Natural killer cell treated with Interleukin-12 subunit alpha and Interleukin-12 subunit beta and Interleukin-15 and Interleukin-18, amount 100 ng/mL, for 72 hours (primary cell): ENCODE results near the gene SUSD6. TPM values are rescaled to one million over a fixed set of nuclear protein-coding genes. Genes with fewer than 3 reads are reported as not detected.
"Not testable (repeated sequence)": the region's sequence is repeated elsewhere in the genome, so short reads cannot be mapped to it uniquely, and the experiment has no call there.

Experiments
- ATAC-seq, 2 donors: fragments of 150-1000 bp; cut with Tn5 transposase in 1 of 2; sonication (Bioruptor Pico), chemical (Tn5 transposase) in 1 of 2; 2 replicates each; pipeline ENCODE4 v1.10.0; 2021
- DNase-seq: peaks from one replicate; pipeline ENCODE4 v3.0.0; 2022; ENCODE audit warnings: low spot score
- H3K27ac Mint-ChIP-seq, 2 donors: 1 replicate in 1 of 2; 2 replicates in 1 of 2; pipeline ENCODE4 v1.8.0; 2022; ENCODE audit warnings: mixed read lengths in 2 of 2, mild to moderate bottlenecking in 1 of 2, moderate library complexity in 1 of 2
- H3K27me3 Mint-ChIP-seq, 2 donors: 1 replicate in 1 of 2; 2 replicates in 1 of 2; pipeline ENCODE4 v1.8.0; 2022; ENCODE audit warnings: mixed read lengths in 2 of 2
- H3K36me3 Mint-ChIP-seq: one replicate; pipeline ENCODE4 v1.8.0; 2022; ENCODE audit warnings: mixed read lengths
- H3K4me1 Mint-ChIP-seq, 2 donors: 1 replicate in 1 of 2; 2 replicates in 1 of 2; pipeline ENCODE4 v1.8.0; 2022; ENCODE audit warnings: low read depth in 2 of 2, mixed read lengths in 2 of 2, mild to moderate bottlenecking in 1 of 2
- H3K4me3 Mint-ChIP-seq: one replicate; pipeline ENCODE4 v1.8.0; 2022; ENCODE audit warnings: mixed read lengths
- H3K9me3 Mint-ChIP-seq: 2 replicates; pipeline ENCODE4 v1.8.0; 2022; ENCODE audit warnings: mixed read lengths
- total RNA-seq, 2 donors: library from RNA; stranded (reverse); gene quantifications; one replicate each; pipeline ENCODE4 v1.2.3, GENCODE V29; 2022

Gene SUSD6
- total RNA-seq, 2 donors from 2014 or later = 111 to 139 TPM

DNA sequence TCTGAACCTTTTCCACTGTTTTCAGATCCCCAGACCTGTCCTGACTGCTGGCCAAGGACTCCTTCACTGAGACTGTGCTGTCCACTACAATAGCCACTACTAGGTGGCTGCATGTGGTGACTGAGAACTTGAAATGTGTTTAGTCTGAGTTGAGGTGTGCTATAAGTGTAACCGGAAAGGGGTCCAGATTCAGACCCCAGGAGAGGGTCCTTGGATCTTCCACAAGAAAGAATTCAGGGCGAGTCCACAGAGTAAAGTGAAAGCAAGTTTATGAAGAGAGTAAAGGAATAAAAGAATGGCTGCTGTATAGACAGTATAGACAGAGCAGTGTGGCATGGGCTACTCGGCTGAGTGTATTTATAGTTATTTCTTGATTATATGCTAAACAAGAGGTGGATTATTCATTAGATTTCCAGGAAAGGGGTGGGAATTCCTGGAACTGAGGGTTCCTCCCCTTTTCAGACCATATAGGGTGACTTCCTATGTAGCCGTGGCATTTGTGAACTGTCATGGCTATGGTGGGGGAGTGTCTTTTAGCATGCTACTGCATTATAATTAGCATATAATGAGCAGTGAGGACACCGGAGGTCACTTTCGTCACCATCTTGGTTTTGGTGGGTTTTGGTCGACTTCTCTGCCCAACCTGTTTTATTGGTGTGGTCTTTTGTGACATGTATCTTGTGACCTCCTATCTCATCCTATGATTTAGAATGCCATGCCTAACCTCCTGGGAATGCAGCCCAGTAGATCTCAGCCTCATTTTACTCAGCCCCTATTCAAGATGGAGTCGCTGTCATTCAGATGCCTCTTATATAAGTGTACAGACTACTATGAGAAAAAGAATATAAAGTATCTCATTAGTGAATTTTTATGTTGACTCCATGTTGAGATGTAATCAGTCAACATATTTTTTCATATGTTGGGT, 85.5 kb downstream of the SUSD6 start:
- peak; percentile 73 for DNase-seq
- H3K4me3 Mint-ChIP-seq = peak overlapping the region; percentile 74
- H3K4me1 Mint-ChIP-seq = peaks cover 77 to 84% of the 10 kb centered on the region in 2 donors

GRCh38 chr14:69698572-69698971, 87.2 kb downstream of the SUSD6 start:
- Mint-ChIP-seq H3K27ac (peak overlapping the region; percentile 73 to 87), H3K4me1 (peaks cover 76 to 87% of the 10 kb centered on the region in 2 donors), H3K27me3 (no peaks in the 10 kb centered on the region), H3K36me3 (no peaks in the 10 kb centered on the region), H3K4me3 (peak overlapping the region; percentile 7), H3K9me3 (no peaks in the 10 kb centered on the region)
- ATAC-seq = no peak
- no peak for DNase-seq

More for the DNA sequence above, 85.5 kb downstream of the SUSD6 start:
- peak; percentile 91 to 92 for ATAC-seq
- Mint-ChIP-seq H3K27me3 (no peaks in the 10 kb centered on the region), H3K27ac (peak overlapping the region; percentile 73 to 87), H3K9me3 (no peaks in the 10 kb centered on the region), H3K36me3 (no peaks in the 10 kb centered on the region)

DNA sequence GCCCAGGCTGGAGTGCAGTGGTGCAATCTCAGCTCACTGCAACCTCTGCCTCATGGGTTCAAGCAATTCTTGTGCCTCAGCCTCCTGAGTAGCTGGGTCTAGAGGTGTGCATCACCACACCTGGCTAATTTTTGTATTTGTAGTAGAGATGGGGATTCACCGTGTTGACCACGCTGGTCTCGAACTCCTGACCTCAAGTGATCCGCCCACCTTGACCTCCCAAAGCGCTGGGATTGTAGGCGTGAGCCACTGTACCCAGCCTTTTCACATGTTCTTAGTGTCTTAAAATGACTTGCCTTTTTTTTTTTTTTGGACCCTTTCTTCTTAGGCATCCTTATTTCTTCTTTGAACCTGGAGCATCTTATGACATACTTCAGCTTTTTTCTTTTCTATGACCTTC, 87.8 kb downstream of the SUSD6 start:
- peaks cover 76 to 86% of the 10 kb centered on the region in 2 donors for H3K4me1 Mint-ChIP-seq
- not testable (repeated sequence) for H3K9me3 Mint-ChIP-seq, ATAC-seq, H3K27me3 Mint-ChIP-seq, DNase-seq, H3K36me3 Mint-ChIP-seq
- H3K27ac Mint-ChIP-seq = peak overlapping the region; percentile 73 to 87
- H3K4me3 Mint-ChIP-seq = peak overlapping the region; percentile 7

GRCh38 chr14:69699748-69700303, 88.4 kb downstream of the SUSD6 start:
- peak overlapping the region; percentile 73 to 87 for H3K27ac Mint-ChIP-seq
- H3K36me3 Mint-ChIP-seq = peaks cover 7% of the 10 kb centered on the region
- ATAC-seq = no peak
- no peaks in the 10 kb centered on the region for H3K9me3 Mint-ChIP-seq
- no peak for DNase-seq
- no peak overlapping the region for H3K4me3 Mint-ChIP-seq
- H3K27me3 Mint-ChIP-seq = no peaks in the 10 kb centered on the region
- peaks cover 78 to 84% of the 10 kb centered on the region in 2 donors for H3K4me1 Mint-ChIP-seq

DNA sequence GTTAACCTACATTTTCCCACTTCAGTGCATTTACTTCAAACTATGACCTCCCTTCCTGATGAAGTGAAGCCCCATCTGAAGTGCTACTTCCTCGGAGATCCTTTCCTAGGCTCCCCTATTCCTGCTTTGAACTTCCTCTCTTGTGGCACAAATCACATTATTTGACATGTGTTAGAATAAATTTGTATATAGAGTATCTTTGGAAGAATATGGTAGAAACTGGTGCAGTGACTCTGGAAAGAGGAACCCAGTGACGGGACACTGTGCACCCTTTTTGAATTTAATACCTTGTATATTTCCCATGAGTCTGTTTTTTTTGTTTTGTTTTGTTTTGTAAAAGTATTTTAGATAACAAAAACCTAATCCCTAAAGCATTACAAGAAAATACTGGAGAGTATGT, 89.2 kb downstream of the SUSD6 start:
- Mint-ChIP-seq H3K27me3 (no peaks in the 10 kb centered on the region), H3K36me3 (peaks cover 7% of the 10 kb centered on the region), H3K4me1 (peaks cover 78 to 83% of the 10 kb centered on the region in 2 donors), H3K9me3 (no peaks in the 10 kb centered on the region), H3K27ac (peak overlapping the region; percentile 64 to 79), H3K4me3 (peak overlapping the region; percentile 40)
- DNase-seq (no peak), ATAC-seq (no peak)

DNA sequence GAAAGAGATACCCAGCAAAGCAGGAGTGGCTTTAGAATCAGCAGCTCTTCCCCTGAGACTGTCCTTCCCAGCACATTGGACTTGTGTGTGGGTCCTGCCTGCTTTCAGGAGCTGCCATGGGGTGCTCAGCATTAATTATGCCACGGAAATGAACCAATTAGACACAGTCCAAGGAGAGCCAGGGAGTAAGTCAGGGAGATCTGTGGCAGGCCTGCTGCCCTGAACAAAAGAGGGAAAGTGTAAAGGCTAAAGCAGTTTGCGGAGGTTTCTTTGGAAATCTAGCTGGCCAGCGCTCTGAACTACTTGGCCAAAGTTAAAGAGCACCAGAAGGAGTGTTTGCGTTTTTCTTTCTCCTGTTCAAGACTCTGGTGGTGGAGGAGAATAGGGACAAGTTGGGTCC, 89.9 kb downstream of the SUSD6 start:
- Mint-ChIP-seq H3K27me3 (no peaks in the 10 kb centered on the region), H3K4me3 (no peak overlapping the region), H3K36me3 (peaks cover 7% of the 10 kb centered on the region), H3K27ac (peak overlapping the region; percentile 64 to 79), H3K9me3 (no peaks in the 10 kb centered on the region), H3K4me1 (peaks cover 75 to 77% of the 10 kb centered on the region in 2 donors)
- ATAC-seq (no peak), DNase-seq (no peak)

- no peak for DNase-seq
- H3K27me3 Mint-ChIP-seq = no peaks in the 10 kb centered on the region
- H3K36me3 Mint-ChIP-seq = peaks cover 10% of the 10 kb centered on the region
- H3K27ac Mint-ChIP-seq = peak overlapping the region; percentile 64 to 79
- H3K4me1 Mint-ChIP-seq = peaks cover 71 to 76% of the 10 kb centered on the region in 2 donors
- H3K4me3 Mint-ChIP-seq = peak overlapping the region; percentile 17
- peak; percentile 67 to 80 for ATAC-seq
- H3K9me3 Mint-ChIP-seq = no peaks in the 10 kb centered on the region
These were observed 90.5 kb downstream of the SUSD6 start for GRCh38 chr14:69701857-69702256.

DNA sequence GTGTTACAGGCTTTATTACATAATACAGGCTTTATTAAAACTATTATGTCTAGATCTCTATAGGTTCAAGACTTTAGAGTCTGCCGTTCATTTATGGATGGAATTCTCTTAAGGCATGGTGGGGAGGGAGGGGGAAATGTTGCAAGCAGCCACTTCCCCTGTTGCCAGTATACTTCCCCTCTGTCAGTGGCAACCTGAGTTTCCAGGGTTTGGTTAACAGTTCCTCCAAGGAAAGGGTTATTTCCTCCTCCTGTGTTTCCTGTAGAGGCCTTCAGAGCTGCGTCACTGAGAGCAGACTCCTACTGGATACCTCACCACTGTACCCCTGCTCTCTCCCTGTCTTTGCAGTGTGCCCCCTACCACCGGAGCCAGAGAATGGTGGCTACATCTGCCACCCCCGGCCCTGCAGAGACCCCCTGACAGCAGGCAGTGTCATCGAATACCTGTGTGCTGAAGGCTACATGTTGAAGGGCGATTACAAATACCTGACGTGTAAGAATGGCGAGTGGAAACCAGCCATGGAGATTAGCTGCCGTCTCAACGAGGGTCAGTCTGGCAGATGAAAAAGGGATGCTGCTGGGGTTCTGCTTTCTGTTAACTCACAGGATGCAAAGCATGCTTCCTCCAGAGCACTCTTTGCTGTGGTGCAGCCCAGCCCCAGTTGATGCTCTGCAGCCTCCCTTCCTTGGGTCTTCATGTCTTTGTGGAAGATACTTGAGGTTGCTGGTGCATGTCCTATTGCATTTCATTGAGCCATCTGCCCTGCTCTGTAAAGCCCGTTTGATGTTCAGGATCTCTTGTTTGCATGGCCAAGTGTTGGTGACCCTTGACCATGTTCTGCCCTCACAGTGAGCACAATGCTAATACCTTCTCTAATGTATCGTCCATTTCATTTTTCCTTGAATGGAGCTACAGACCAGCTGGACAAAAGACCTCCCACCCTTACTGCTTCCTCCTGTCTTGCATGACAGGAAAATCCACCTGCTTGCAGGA, 91.9 kb downstream of the SUSD6 start:
- Mint-ChIP-seq H3K4me1 (peaks cover 67 to 72% of the 10 kb centered on the region in 2 donors), H3K4me3 (peak overlapping the region; percentile 69), H3K27me3 (no peaks in the 10 kb centered on the region), H3K27ac (peak overlapping the region; percentile 64 to 79), H3K9me3 (no peaks in the 10 kb centered on the region), H3K36me3 (peaks cover 15% of the 10 kb centered on the region)
- DNase-seq = no peak
- ATAC-seq = peak in 1 of 2 donors; percentile 34

DNA sequence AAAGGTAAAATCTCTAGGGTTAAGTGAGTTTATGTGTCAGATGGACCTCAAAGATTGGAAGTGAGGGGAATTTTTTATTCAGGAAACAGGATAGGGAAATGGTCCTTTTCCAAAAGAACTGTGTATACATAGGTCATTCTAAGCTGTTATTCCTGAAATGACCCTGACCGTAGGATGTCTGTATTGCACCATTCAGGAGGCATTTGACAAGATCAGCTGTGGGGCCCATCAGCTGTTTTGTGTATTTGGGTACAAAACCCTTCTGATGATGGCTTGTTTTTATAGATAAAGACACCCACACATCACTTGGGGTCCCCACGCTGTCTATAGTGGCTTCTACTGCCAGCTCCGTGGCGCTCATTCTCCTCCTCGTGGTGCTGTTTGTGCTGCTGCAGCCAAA, 92.9 kb downstream of the SUSD6 start:
- H3K27ac Mint-ChIP-seq = peak overlapping the region; percentile 64 to 79
- H3K9me3 Mint-ChIP-seq = no peaks in the 10 kb centered on the region
- H3K4me1 Mint-ChIP-seq = peaks cover 67 to 68% of the 10 kb centered on the region in 2 donors
- DNase-seq (no peak), ATAC-seq (no peak)
- peaks cover 15% of the 10 kb centered on the region for H3K36me3 Mint-ChIP-seq
- no peak overlapping the region for H3K4me3 Mint-ChIP-seq
- H3K27me3 Mint-ChIP-seq = no peaks in the 10 kb centered on the region

DNA sequence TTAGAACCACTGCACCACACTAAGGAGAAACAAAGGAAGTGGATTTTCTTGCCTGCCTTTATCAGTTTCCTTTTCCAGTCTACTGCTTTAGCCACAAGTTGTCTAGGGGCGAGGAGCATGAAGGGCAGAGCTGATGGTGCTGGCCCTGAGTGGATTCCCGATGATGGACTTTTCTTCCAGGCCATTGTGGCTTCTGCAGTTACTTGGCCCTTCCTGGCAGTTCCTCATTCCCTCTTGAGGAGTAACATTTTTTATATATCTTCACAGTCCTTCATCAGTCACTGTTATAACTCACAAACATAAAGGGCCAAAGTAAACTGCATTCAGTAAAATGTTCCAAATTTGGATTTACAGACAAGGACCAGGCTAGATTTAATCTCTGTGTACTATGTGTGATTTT, 94.3 kb downstream of the SUSD6 start:
- Mint-ChIP-seq H3K27ac (peak overlapping the region; percentile 64 to 81), H3K9me3 (no peaks in the 10 kb centered on the region), H3K36me3 (peaks cover 23% of the 10 kb centered on the region), H3K27me3 (no peaks in the 10 kb centered on the region), H3K4me1 (peaks cover 64 to 66% of the 10 kb centered on the region in 2 donors), H3K4me3 (no peak overlapping the region)
- no peak for DNase-seq
- ATAC-seq = no peak

- Mint-ChIP-seq H3K9me3 (no peaks in the 10 kb centered on the region), H3K36me3 (peaks cover 29% of the 10 kb centered on the region), H3K4me3 (no peak overlapping the region), H3K27me3 (no peaks in the 10 kb centered on the region), H3K4me1 (peaks cover 58 to 65% of the 10 kb centered on the region in 2 donors), H3K27ac (peak overlapping the region in 1 of 2 donors; percentile 100)
- DNase-seq = no peak
- no peak for ATAC-seq
These were observed 96.7 kb downstream of the SUSD6 start for GRCh38 chr14:69708049-69708448.

- no peaks in the 10 kb centered on the region for H3K27me3 Mint-ChIP-seq
- H3K27ac Mint-ChIP-seq = peak overlapping the region; percentile 100
- DNase-seq (no peak), ATAC-seq (peak; percentile 52 to 70)
- peaks cover 58 to 64% of the 10 kb centered on the region in 2 donors for H3K4me1 Mint-ChIP-seq
- H3K4me3 Mint-ChIP-seq = no peak overlapping the region
- peaks cover 26% of the 10 kb centered on the region for H3K36me3 Mint-ChIP-seq
- no peaks in the 10 kb centered on the region for H3K9me3 Mint-ChIP-seq
These were observed 97.5 kb downstream of the SUSD6 start for GRCh38 chr14:69708586-69709560.
